Activated CD4-positive, CD25-positive, alpha-beta regulatory T cell (primary cell): ENCODE data around the gene SOX30.

Experiments used
- DNase-seq, 4 experiments: peaks; one replicate each; lab custom pipeline; 2025; lab: John Stamatoyannopoulos, UW

SOX30 gene

DNA sequence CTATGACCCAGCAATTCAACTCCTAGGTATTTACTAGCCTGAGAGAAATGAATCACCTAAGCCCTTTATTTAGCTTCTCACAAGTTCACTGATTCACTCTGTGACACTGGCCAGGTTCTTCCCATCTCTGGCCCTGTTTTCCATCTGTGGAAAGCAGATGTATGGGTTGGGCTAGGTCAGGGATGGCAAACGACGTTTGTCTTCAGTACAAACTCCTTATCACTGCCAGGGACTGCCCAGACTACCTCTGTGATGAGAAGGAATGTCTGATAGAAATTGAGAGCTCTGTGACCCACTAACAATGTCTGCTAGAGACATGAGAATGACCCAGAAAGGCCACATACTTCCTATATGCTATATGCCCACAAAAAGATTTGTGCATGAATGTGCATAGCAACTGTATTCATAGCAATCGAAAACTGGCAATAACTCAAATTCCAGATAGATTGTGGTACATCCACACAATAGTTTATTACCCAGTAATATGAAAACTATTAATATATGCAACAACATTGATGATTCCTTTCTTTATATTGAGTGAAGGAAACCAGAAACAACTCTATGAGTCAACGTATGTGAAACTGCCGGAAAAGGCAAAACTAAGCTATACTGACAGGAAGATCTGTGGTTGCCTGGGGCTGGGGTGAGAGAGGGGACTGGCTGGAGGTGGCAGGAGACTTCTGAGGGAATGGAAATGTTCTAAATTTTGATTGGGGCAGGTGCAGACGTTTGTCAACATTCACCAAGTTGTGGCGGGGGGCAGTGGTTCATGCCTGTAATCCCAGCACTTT is 44.7 kb downstream of the SOX30 start:
- DNase-seq, result peak in 1 of 4 experiments; percentile 2

DNA sequence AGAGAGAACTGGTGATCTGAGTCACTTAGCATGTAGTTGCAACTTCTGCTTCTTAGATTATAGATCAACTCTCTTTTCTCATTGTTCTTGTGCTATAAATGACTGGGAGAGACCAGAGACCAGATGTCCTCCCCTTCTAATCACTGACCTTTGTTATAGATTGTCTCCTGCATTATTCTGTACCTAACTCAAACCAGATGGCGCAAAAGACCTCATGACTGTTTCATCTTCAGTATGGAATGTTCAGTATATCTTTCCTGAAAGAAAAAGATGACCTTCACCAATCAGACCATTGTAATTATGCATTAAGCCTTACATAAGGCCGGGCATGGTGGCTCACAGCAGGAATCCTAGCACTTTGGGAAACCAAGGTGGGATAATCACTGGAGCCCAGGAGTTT is 46.2 kb downstream of the SOX30 start:
- DNase-seq, result no peak

DNA sequence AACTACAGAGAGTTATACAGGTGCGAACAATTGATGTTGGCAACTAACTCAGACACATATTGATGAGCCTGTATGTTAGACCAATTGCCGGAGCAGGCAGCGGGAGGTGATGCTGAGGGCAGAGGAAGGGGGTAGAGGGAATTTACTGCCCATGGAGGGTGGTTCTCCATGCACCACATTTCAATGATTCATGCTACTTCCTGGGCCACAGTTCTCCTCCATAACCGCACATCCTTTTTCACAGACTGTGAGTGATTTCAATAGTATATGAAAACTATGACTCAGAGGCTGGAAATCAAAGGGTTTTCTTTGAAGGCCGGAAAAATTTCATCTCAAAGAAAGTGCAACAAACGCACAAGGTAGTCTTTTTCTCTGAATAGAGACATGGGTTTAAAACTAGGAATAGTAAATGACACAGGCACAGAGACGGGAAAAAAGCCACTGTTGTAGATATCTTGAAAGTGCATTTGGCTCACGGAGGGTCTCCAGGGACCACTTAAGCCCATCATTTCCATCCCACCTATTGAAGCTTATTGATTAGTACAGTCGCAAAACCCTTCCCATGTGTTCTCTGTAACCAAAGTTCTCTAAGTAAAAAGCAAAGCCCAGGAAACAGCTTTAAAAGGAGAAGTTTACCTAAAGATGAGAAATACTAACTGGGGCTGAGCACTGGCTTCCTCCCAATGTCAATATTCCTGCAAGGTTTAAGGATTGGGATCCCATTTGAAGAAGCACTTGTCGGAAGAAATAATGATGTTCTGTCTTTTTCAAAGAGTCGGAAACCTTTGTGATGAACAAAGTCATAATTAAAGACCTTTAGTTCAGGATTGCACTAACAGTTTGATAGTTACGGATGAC is 48.7 kb downstream of the SOX30 start:
- peak in 3 of 4 experiments; percentile 18 to 26 (median 19) for DNase-seq

DNA sequence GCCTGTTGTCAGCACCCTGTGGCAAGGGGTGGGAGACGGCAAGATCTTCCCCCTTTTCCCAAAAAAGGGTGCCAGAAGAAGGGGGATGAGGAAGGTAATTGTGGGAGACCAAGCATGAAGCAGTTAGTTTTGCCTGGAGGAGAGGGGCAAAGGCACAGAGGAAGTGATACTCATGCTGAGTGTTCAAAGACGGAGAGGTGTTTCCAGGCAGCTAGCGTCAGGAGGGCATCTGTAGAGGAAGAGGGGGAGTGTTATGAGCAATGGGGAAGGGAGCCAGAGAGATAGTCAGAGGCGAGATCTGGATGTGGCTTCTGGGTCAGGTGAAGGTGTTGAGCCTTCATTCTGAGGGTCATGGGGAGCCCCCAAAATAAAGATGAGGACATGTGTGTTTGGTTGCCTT is 49.7 kb downstream of the SOX30 start:
- no peak for DNase-seq

DNA sequence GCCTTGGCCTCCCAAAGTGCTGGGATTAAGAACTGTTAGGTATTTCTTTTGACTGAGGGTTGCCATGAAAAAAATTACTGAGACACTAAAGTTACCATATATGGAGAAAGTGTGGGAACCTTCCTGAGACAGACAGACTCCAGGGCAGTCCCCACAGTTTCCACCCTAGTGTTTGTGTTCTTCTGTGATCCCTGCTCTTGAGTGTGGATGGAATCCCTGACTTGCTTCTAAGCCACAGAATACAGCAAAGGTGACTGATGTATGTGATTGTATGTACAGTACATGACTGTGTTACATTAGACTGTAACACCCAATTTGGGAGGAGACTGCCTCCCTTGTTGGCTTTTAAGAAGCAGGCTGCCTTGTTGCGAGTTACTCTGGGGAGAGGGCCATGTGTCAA is 52.0 kb downstream of the SOX30 start:
- DNase-seq, result no peak

DNA sequence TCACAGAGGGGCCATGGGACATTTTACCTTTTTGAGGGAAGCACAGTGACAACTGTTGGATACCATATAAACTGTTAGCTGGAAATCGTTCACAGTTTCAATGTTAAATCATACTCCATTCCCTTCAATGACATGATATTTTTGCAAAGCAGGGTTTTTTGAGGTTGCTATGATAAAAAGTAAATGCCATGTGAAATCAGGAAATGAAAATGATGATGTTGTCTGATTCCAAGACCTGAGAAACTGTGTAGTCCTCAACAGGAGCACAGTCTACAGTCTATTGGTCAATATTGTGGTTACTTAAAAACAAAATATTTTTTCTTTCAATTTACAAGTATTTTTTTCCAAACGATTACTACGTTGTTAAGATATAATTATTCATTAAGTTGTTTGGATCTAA is 52.7 kb downstream of the SOX30 start:
- no peak for DNase-seq

DNA sequence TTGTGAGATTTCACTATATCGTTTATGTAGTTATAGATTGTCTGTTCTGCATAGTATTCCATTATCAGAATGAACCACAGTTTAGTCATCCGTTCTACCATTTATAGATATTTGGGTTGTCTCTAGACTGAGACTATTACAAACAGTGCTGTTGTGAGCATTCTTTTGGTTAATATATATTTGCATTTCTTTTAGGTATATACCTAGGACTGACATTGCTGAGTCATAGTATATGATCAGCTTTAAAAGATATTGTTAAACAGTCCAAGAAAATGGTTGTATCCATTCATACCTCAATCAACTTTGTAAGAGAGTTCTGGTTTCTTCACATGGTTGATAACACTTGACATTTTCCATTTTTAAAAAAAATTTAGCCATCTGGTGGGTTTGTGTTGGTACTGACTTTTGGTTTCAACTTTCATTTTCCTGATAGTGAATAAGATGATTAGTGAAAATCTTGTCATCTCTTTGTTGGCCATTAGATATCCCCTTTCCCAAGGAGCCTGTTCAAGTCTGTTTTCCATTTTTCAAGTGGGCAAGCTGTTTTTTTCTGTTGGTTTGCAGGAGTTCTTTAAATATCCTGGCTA is 53.8 kb downstream of the SOX30 start:
- no peak for DNase-seq

DNA sequence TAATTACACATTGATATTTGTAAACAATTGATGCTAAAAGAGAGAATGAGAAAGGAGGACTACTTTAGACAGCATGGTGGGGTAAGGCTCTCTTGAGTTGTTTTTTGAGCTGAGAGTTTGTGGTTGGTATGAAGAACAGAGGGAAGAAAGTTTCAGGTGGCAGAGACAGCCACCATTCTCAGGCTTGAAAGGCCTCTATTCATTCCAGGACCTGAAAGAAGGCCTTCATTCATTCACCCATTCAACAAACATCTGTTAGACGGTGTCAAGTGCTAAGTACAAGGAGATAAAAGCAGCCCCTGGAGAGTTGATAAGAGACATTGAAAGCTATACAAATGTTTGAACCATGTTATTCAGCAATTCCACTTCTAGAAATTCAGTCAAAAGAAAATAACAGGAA is 55.0 kb downstream of the SOX30 start:
- DNase-seq, result no peak

DNA sequence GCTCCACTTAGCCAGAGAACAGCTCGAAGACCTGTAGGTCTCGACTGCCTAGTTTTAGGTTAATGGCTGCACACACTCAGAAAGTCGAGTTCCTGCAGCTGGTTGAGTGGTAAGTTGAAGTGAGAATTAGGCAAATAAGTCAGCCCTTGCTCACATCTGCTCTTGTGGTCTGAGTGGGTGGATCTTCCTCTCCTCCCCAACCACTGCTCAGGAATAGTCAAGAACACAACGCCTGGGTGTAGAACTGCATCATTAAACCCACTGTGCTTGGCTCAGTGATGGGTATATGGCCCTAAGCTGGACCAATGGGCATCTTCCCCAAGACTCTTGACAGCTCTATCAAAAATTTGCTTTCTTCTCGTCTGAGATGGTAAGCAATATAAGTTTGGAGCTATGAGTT is 55.8 kb downstream of the SOX30 start:
- DNase-seq, result no peak

DNA sequence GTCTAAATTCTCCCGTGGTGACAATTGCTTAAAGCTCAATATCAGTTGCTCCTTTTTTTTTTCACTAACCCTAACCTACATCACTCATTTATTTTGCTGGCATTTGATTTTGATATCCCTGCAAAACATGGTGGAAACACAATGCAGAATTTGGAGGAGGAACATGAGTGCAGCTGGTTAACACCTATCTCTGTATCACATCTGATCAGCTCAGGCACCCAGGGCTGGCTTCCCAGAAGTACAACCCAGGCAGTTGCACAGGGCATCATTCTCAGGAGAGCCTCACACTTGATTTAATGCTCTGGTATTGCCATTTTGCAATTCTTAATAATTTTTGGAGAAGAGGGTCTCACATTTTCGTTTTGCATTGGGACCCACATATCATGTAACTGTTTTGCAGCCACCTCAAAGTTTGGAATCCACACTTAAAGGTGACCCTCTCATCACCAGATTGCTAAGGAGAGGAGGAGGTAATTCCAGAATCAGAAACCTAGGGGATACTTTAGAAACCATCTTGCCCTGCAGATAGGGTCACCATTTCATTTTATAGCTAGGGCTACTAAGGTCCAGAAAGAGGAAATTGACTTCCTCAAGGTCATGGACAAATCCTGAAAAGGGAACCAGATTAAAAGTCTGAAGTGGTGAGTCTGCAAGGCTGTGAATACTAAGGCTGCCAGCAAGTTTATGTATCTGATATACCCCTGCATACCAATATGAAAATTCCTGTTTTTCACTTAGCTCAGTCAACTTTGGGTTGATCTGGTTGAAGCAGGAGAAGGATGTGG is 57.4 kb downstream of the SOX30 start:
- DNase-seq, result no peak

DNA sequence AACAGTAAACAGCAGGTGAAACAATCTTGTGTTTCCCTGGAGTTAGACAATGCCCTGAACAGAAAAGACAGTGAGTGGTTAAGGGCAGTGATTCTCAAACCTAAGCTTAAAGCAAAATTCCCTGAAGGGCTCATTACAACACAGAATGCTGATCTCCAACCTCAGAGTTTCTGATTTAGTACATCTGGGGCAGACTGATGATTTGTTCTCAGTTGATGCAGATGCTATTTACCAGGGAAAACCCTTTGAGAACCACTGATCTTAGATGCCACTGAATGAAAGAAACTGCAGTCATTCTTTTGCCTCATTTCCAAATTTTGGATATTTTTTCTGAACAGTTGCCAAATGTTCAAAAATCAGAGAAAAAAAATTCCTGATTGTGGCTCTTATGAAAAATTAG is 58.0 kb downstream of the SOX30 start:
- no peak for DNase-seq

DNA sequence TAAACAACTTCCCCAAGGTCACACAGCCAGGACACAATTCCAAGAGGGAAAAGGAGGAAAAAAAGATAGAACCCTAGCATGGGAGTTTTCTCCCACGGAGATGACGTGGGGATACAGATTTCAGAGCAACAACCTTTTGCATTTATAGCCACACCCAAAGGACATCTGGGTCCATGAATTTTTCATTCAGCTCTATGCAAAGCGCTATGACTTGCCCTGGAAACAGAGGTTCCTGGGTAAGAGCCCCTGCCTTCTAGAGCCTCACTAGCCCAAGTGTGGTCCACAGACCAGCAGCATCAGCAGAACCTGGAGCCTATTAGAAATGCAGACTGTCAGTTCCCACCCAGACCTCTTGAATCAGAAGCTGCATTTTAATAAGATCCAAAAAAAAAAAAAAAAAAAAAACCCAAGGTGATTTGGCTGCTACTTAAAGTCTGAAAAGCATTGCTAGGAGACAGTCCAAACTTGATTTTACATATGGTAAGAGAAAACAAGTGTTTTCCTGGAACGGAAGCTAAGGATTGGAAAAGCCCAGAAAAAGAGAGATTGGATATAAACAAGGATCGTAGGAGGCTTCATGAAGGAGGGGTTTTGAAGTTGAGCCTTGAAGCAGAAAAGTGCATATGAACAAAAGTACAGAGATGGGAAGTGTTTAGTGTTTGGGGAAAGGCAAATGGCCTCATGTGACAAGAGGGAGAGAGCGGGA is 59.0 kb downstream of the SOX30 start:
- no peak for DNase-seq

DNA sequence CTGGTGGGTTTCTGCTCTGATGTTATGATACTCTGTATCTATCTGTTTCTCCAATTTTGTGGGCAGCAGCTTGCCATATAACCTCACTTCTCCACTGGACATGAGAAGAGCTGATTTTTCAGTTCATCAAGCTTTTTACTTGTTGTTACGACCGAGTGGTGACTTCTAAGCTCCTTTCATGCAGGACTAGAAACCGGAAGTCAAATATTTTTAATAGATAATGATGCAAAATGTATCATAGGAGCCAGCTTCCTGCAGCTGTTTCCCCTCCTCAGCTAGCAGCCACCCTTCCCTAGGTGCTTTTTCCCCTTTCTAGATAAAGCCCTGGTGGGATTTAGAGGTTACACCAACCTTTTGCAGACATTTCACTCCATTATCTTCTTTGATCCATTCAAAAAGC is 59.6 kb downstream of the SOX30 start:
- no peak for DNase-seq

DNA sequence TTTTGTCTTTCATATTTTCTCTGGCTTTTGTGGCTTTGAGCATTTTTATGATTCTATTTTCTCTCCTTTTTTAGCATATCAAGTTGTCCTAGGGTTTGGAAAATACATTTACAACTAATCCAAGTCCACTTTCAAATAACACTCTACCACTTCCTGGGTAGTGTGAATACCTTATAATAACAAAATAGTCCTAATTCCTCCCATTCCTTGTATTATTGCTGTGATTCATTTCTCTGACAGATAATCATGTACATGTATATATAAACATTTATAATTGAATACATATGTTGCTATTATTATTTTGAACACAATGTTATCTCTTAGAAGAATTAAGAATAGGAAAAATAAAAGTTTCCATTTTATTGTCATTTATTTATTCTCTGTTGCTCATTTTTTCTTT is 61.8 kb downstream of the SOX30 start:
- DNase-seq, result no peak

DNA sequence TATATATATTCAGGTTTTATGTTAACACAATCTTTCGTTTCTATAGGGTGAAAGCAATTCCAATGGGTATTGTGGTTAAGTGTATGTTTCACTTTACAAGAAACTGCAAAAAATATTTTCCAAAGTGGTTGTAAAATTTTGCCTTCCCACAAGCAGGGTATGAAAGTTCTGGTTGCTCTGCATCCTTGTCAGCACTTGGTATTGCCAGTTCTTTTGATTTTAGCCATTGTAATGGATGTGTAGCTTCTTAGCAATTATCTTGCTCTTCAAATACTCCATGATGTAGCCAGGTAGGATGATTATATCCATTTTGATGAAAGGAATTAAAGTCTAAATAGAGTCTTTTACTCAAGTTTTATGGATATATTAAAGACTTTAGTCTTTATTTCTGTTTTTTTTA is 67.6 kb downstream of the SOX30 start:
- DNase-seq, result no peak

DNA sequence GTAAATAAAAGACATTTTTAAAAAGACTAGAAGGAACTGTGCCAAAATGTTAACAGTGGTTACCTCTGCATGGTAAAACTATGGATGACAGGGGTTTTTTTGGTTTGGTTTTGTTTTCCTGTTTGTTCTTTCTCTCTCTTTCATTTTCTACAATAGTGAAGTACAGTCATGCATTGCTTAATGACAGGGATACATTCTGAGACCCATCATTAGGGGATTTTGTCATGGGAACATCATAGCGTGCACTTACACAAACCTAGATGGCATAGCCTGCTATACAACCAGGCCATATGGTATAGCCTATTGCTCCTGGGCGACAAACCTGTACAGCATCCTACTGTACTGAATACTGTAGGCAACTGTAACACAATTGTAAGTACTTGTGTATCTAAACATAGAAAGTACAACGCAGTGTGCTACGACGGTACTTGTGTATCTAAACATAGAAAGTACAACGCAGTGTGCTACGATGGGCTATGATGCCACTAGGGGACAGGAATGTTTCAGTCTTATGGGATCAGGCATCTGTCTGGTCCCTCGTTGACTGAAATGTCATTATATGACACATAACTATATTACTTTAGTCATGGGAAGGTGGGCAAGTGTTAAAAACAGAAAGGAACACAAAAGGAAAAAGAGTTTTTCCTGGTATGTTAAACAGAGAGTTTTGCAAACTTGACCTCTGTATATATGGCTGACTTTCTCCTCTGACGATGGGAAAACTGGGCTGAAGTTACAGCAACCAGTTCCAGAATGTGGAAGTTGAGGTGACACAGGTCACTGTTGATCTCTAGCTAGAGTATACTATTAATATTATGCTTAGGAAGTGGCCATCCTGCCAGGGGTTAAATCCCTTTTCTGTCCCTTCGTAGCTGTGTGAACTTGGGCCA is 69.3 kb downstream of the SOX30 start:
- no peak for DNase-seq

DNA sequence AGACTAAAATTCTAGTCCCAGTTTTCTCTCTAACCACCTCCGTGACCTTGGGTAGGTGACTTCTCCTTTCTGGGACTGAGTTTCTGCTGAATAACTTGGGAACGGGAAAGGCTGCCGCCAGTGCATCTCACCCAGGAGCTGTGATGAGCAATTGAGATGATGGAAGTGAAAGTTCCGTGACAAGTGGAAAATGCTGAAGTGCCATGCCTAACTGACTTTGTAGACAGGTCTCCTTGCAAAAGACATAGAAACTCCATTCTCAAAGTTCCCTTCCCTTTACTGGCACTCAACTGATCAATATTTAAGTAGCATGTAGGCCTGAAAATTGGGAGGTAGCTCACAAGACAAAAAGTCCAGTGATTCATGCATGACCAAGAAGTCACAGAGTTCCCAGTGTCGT is 70.3 kb downstream of the SOX30 start:
- no peak for DNase-seq

DNA sequence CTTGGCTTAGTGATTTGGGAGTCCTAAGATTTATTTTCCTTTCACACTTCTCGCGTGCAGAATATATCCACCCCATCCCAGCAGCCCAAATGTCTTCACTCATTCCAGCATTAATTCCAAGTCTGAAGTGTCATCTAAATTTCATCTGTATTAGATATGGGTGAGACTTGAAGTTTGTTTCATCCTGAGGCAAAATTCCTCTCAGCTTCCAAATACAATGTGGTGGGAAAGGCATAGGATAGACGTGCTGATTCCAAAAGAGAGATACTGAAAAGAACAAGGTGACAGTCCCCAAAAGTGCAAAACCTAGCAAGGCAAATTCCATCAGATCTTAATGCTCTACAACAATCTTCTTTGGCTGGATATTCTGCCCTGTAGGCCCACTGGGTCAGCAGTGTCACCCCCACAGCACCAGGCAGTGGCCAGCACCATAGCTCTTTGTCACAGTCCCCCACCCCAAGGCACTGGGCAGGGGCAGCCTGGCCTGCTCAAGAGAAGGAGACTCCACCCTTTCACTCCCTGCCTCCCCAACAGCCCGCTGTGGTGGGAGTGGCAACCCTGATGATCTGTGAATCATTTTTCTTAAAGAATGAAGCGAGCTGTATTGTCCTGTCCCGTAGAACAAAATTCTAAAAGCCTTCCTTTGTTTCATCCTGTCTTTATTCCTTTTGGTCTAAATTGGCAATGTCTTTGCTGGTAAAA is 74.0 kb downstream of the SOX30 start:
- DNase-seq, result no peak

DNA sequence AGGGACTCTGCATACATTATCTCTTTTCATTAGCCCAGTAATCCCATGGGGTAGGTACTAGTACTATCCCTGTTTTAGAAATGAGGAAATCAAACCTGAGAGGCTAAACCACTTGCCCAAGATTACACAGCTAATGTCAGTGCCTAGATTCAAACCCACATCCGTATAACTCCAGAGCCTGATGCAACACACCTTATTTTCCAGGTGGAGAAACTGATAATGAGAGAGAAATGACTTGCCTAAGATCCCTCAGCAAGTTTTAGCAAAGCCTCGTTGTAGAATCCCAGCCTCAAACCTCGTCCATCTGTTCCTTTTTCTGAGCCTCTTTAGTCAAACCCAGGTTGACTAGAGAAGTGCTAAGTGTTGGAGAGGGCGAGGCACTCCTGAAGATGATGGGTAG is 75.6 kb downstream of the SOX30 start:
- DNase-seq, result no peak
